SU-DHL-6 (cell line): ENCODE measurements around the gene EXD3.

ENCODE experiments used
- H2AFZ ChIP-seq: fragments of 200-600 bp; sonication (generic); 2 replicates; pipeline ENCODE4 v1.6.1; 2014; ENCODE audit warnings: low read depth, mild to moderate bottlenecking, moderate library complexity, mixed read lengths, antibody characterized with exemption, low read length; ENCODE audit not compliant: severe bottlenecking
- H3F3A ChIP-seq: fragments of 200-600 bp; shearing (Covaris generic); 2 replicates; pipeline ENCODE4 v1.6.0; 2016; ENCODE audit warnings: antibody characterized with exemption, mild to moderate bottlenecking; ENCODE audit not compliant: insufficient read depth
- H3K27ac ChIP-seq: fragments of 200-600 bp; sonication (generic); 2 replicates; pipeline ENCODE4 v1.5.1; 2016; ENCODE audit warnings: low read depth, mild to moderate bottlenecking, low read length, moderate library complexity, mixed read lengths
- H3K27me3 ChIP-seq: fragments of 200-600 bp; sonication (generic), shearing (Covaris generic); 2 replicates; pipeline ENCODE4 v1.6.0; 2014; ENCODE audit warnings: mild to moderate bottlenecking, low read length
- H3K36me3 ChIP-seq: fragments of 200-600 bp; sonication (generic); 2 replicates; pipeline ENCODE4 v1.6.1; 2014; ENCODE audit warnings: mild to moderate bottlenecking, low read length, mixed read lengths
- H3K4me2 ChIP-seq: fragments of 300-600, 200-600 bp; shearing (Covaris generic), sonication (generic); 2 replicates; pipeline ENCODE4 v1.6.0; 2014; ENCODE audit warnings: low read length, low read depth, mild to moderate bottlenecking; ENCODE audit not compliant: poor library complexity, severe bottlenecking
- H3K4me3 ChIP-seq: fragments of 200-600 bp; sonication (generic); 2 replicates; pipeline ENCODE4 v1.5.1; 2014; ENCODE audit warnings: antibody characterized with exemption, low read length, mild to moderate bottlenecking, mixed read lengths; ENCODE audit not compliant: insufficient read depth, poor library complexity, severe bottlenecking
- H3K79me2 ChIP-seq: fragments of 200-600 bp; sonication (generic); 2 replicates; pipeline ENCODE4 v1.6.1; 2014; ENCODE audit warnings: mild to moderate bottlenecking, low read length, moderate library complexity; ENCODE audit not compliant: insufficient read depth
- H3K9ac ChIP-seq: fragments of 200-600 bp; sonication (generic); 2 replicates; pipeline ENCODE4 v1.7.0; 2014; ENCODE audit warnings: mild to moderate bottlenecking, low read length
- H3K9me2 ChIP-seq: fragments of 200-600 bp; sonication (generic); replicated peaks from 2 replicates; pipeline ENCODE4 v1.6.1; 2014; ENCODE audit warnings: low read length; ENCODE audit not compliant: insufficient read depth
- H3K9me3 ChIP-seq: fragments of 200-600 bp; sonication (generic); 2 replicates; pipeline ENCODE4 v1.6.1; 2014; ENCODE audit warnings: low read length, mixed read lengths; ENCODE audit not compliant: insufficient read depth
- H4K20me1 ChIP-seq: fragments of 200-600 bp; sonication (generic); 2 replicates; pipeline ENCODE4 v1.6.1; 2014; ENCODE audit warnings: low read depth, mild to moderate bottlenecking, antibody characterized with exemption, low read length, moderate library complexity, mixed read lengths
- CTCF ChIP-seq: fragments of 200-600 bp; sonication (generic); IDR thresholded peaks from one replicate; pipeline ENCODE4 v1.5.1; 2017; ENCODE audit warnings: antibody characterized with exemption, mild to moderate bottlenecking, low read length, moderate library complexity; ENCODE audit not compliant: insufficient read depth, poor library complexity, severe bottlenecking
- EZH2phosphoT487 ChIP-seq: fragments of 200-600 bp; sonication (generic), shearing (Covaris generic); conservative IDR thresholded peaks from 2 replicates; pipeline ENCODE4 v1.6.1; 2018; ENCODE audit warnings: mild to moderate bottlenecking, antibody characterized with exemption, low read length, moderate library complexity, mixed read lengths

Gene EXD3

GRCh38 chr9:137303893-137304382 is 119.0 kb downstream of the EXD3 start:
- H3K27ac ChIP-seq, result no peak overlapping the region
- H3K9me3 ChIP-seq, result no peaks in the 10 kb centered on the region
- H3K27me3 ChIP-seq, result no peaks in the 10 kb centered on the region
- no peak overlapping the region for H3K9ac ChIP-seq
- no peaks in the 10 kb centered on the region for H3K36me3 ChIP-seq
- TF ChIP-seq EZH2phosphoT487 (no peak), CTCF (no peak)
- no peaks in the 10 kb centered on the region for H3K9me2 ChIP-seq
- H2AFZ ChIP-seq, result no peak overlapping the region
- H3F3A ChIP-seq, result no peaks in the 10 kb centered on the region
- no peak overlapping the region for H3K4me2 ChIP-seq
- H4K20me1 ChIP-seq, result no peaks in the 10 kb centered on the region
- no peaks in the 10 kb centered on the region for H3K79me2 ChIP-seq
- H3K4me3 ChIP-seq, result no peak overlapping the region

GRCh38 chr9:137303151-137303892 is 119.6 kb downstream of the EXD3 start:
- Histone ChIP-seq H3K4me3 (no peak overlapping the region), H3K9me2 (no peaks in the 10 kb centered on the region), H3K36me3 (no peaks in the 10 kb centered on the region), H2AFZ (no peak overlapping the region), H3K27me3 (no peaks in the 10 kb centered on the region), H3K4me2 (no peak overlapping the region), H3K9me3 (no peaks in the 10 kb centered on the region), H3K27ac (no peak overlapping the region), H3F3A (no peaks in the 10 kb centered on the region), H4K20me1 (no peaks in the 10 kb centered on the region), H3K9ac (no peak overlapping the region), H3K79me2 (no peaks in the 10 kb centered on the region)
- TF ChIP-seq CTCF, result no peak
- no peak for TF ChIP-seq EZH2phosphoT487

- no peaks in the 10 kb centered on the region for H4K20me1 ChIP-seq
- H3K4me3 ChIP-seq, result peak overlapping the region; percentile 25
- no peak overlapping the region for H3K9ac ChIP-seq
- H3K4me2 ChIP-seq, result peak overlapping the region; percentile 33
- H3K9me3 ChIP-seq, result no peaks in the 10 kb centered on the region
- H2AFZ ChIP-seq, result no peak overlapping the region
- no peak overlapping the region for H3K27ac ChIP-seq
- H3K79me2 ChIP-seq, result no peaks in the 10 kb centered on the region
- H3K9me2 ChIP-seq, result no peaks in the 10 kb centered on the region
- H3K36me3 ChIP-seq, result no peaks in the 10 kb centered on the region
- TF ChIP-seq CTCF, result peak; percentile 49
- TF ChIP-seq EZH2phosphoT487, result peak; percentile 91; the same call in 1 of the 2 replicates
- H3F3A ChIP-seq, result no peaks in the 10 kb centered on the region
- H3K27me3 ChIP-seq, result no peaks in the 10 kb centered on the region
These were observed 120.4 kb downstream of the EXD3 start for GRCh38 chr9:137302449-137303150.
